CD4-positive, alpha-beta T cell (primary cell): ENCODE results near the gene MCTP1. TPM values are rescaled to one million over a fixed set of nuclear protein-coding genes. Genes with fewer than 3 reads are reported as not detected.

Source experiments
- ATAC-seq: fragments of 200-7000 bp; cut with Tn5 transposase; one replicate; pipeline ENCODE4 v1.10.0; 2022; ENCODE audit warnings: mild to moderate bottlenecking; ENCODE audit not compliant: poor library complexity
- CTCF ChIA-PET: fragments of 350-600 bp; sonication (Branson Sonifier 250); formaldehyde crosslinking; loops from one replicate; lab custom pipeline; 2021; ENCODE audit warnings: antibody characterized with exemption, inconsistent platforms; lab: Charles Lee
- POLR2A ChIA-PET: fragments of 350-600 bp; sonication (Branson Sonifier 250); formaldehyde crosslinking; loops from one replicate; lab custom pipeline; 2021; ENCODE audit warnings: antibody characterized with exemption, inconsistent platforms; lab: Charles Lee
- DNase-seq, 14 experiments: peaks; one replicate each; pipeline ENCODE4 v3.0.0-alpha.2; 2013 to 2020; ENCODE audit warnings: mixed read lengths in 2 of 14
- H3K27ac ChIP-seq, 2 donors: one replicate each; pipeline versions ENCODE4 v1.5.1 to v1.7.0; 2013; ENCODE audit warnings: low read length in 2 of 2, low read depth in 1 of 2, mild to moderate bottlenecking in 1 of 2
- H3K27me3 ChIP-seq, 2 experiments: 1 replicate in 1 of 2; 2 replicates in 1 of 2; pipeline versions ENCODE4 v1.6.1 to v1.7.0; 2013; ENCODE audit warnings: low read length in 2 of 2, control low read depth in 1 of 2, mild to moderate bottlenecking in 1 of 2, moderate library complexity in 1 of 2; ENCODE audit not compliant: insufficient read depth in 2 of 2, control insufficient read depth in 1 of 2
- H3K36me3 ChIP-seq: one replicate; pipeline ENCODE4 v1.6.1; 2013; ENCODE audit warnings: low read length, control low read depth; ENCODE audit not compliant: insufficient read depth
- H3K4me1 ChIP-seq: one replicate; pipeline ENCODE4 v1.6.1; 2013; ENCODE audit warnings: low read length, control low read depth; ENCODE audit not compliant: insufficient read depth
- H3K4me3 ChIP-seq: one replicate; pipeline ENCODE4 v1.5.1; 2013; ENCODE audit warnings: mild to moderate bottlenecking, low read length, moderate library complexity
- H3K9me3 ChIP-seq, 2 experiments: 1 replicate in 1 of 2; 2 replicates in 1 of 2; pipeline versions ENCODE4 v1.6.1 to v1.7.0; 2013; ENCODE audit warnings: low read length in 2 of 2, mild to moderate bottlenecking in 2 of 2, control low read depth in 1 of 2, moderate library complexity in 1 of 2; ENCODE audit not compliant: control insufficient read depth in 1 of 2, insufficient read depth in 1 of 2
- H3K27ac Mint-ChIP-seq: one replicate; pipeline ENCODE4 v1.8.0; 2020; ENCODE audit warnings: mixed read lengths
- H3K27me3 Mint-ChIP-seq: one replicate; pipeline ENCODE4 v1.8.0; 2021; ENCODE audit warnings: mixed read lengths
- H3K36me3 Mint-ChIP-seq: one replicate; pipeline ENCODE4 v1.8.0; 2021; ENCODE audit warnings: low read depth, mixed read lengths
- H3K4me1 Mint-ChIP-seq: one replicate; pipeline ENCODE4 v1.8.0; 2021; ENCODE audit warnings: low read depth, mixed read lengths
- H3K4me3 Mint-ChIP-seq: one replicate; pipeline ENCODE4 v1.8.0; 2020; ENCODE audit warnings: mild to moderate bottlenecking, mixed read lengths
- H3K9me3 Mint-ChIP-seq: one replicate; pipeline ENCODE4 v1.8.0; 2020; ENCODE audit warnings: mixed read lengths
- CTCF ChIP-seq: fragments of 200-600 bp; IDR thresholded peaks from one replicate; pipeline ENCODE4 v1.8.0; 2022; ENCODE audit warnings: antibody characterized with exemption, mild to moderate bottlenecking
- intact Hi-C, 2 experiments: fragments of 100-400 bp; cut with DNase I in 1 of 2; cut with micrococcal nuclease in 1 of 2; formaldehyde crosslinking; loops; one replicate each; pipeline versions ENCODE4 v1.15.1 to v1.9.0; 2023 to 2025; cut with DNase I, micrococcal nuclease
- total RNA-seq, 174 experiments: library from RNA in 2 of 174; stranded (reverse) in 2 of 174; gene quantifications; one replicate each; pipeline ENCODE4 v1.2.3 and lab custom pipeline; 2021 to 2026

Gene MCTP1
- total RNA-seq, 2 experiments from 2014 or later = 2.1 to 2.7 TPM

GRCh38 chr5:95045181-95045965 is 239.5 kb downstream of the MCTP1 start:
- intact Hi-C loops = no loop called here
- DNase-seq = no peak
- no peaks in the 10 kb centered on the region for H3K9me3 Mint-ChIP-seq
- no peak overlapping the region for H3K27ac Mint-ChIP-seq
- TF ChIP-seq CTCF = no peak
- ChIA-PET POLR2A (no interaction called here), CTCF (no interaction called here)
- Histone ChIP-seq H3K9me3 (no peaks in the 10 kb centered on the region), H3K36me3 (no peaks in the 10 kb centered on the region), H3K4me1 (no peaks in the 10 kb centered on the region), H3K4me3 (no peak overlapping the region), H3K27ac (no peak overlapping the region), H3K27me3 (no peaks in the 10 kb centered on the region)
- no peaks in the 10 kb centered on the region for H3K36me3 Mint-ChIP-seq
- H3K4me3 Mint-ChIP-seq = no peak overlapping the region
- ATAC-seq = no peak
- no peaks in the 10 kb centered on the region for H3K27me3 Mint-ChIP-seq
- H3K4me1 Mint-ChIP-seq = no peaks in the 10 kb centered on the region

GRCh38 chr5:95044096-95044495 is 240.8 kb downstream of the MCTP1 start:
- Histone ChIP-seq H3K27ac (no peak overlapping the region), H3K4me3 (no peak overlapping the region), H3K4me1 (no peaks in the 10 kb centered on the region), H3K9me3 (peaks cover 0 to 5% of the 10 kb centered on the region in 2 experiments), H3K27me3 (no peaks in the 10 kb centered on the region), H3K36me3 (no peaks in the 10 kb centered on the region)
- intact Hi-C loops = no loop called here
- no peak for DNase-seq
- H3K4me3 Mint-ChIP-seq = no peak overlapping the region
- no peaks in the 10 kb centered on the region for H3K9me3 Mint-ChIP-seq
- ChIA-PET CTCF (no interaction called here), POLR2A (no interaction called here)
- no peak for ATAC-seq
- H3K27me3 Mint-ChIP-seq = no peaks in the 10 kb centered on the region
- no peaks in the 10 kb centered on the region for H3K36me3 Mint-ChIP-seq
- no peak overlapping the region for H3K27ac Mint-ChIP-seq
- no peak for TF ChIP-seq CTCF
- H3K4me1 Mint-ChIP-seq = no peaks in the 10 kb centered on the region

- no peaks in the 10 kb centered on the region for H3K36me3 ChIP-seq
- H3K27ac Mint-ChIP-seq = no peak overlapping the region
- H3K9me3 ChIP-seq = peaks cover 0 to 5% of the 10 kb centered on the region in 2 experiments
- no peak for TF ChIP-seq CTCF
- H3K4me1 ChIP-seq = no peaks in the 10 kb centered on the region
- ChIA-PET POLR2A (no interaction called here), CTCF (interaction anchor here (1.5 kb wide), 1 partner anchor 8 kb away, joined by 3 read pairs; no protein-coding TSS in a partner anchor)
- ATAC-seq = no peak
- no peaks in the 10 kb centered on the region for H3K9me3 Mint-ChIP-seq
- H3K36me3 Mint-ChIP-seq = no peaks in the 10 kb centered on the region
- intact Hi-C loops = no loop called here
- H3K4me3 ChIP-seq = no peak overlapping the region
- no peak for DNase-seq
- H3K4me1 Mint-ChIP-seq = no peaks in the 10 kb centered on the region
- H3K4me3 Mint-ChIP-seq = no peak overlapping the region
- no peaks in the 10 kb centered on the region for H3K27me3 Mint-ChIP-seq
- no peak overlapping the region for H3K27ac ChIP-seq
- no peaks in the 10 kb centered on the region for H3K27me3 ChIP-seq
Measured at GRCh38 chr5:95043648-95044047, 241.2 kb downstream of the MCTP1 start.
